Fibroblast of the conjunctiva (primary cell): ENCODE data around the gene HOXC5.
"Not testable (repeated sequence)": the region's sequence is repeated elsewhere in the genome, so short reads cannot be mapped to it uniquely, and the experiment has no call there.

Source experiments
- DNase-seq: peaks from one replicate; pipeline ENCODE4 v3.0.0-alpha.2; 2010; ENCODE audit warnings: low read depth

HOXC5 gene

DNA sequence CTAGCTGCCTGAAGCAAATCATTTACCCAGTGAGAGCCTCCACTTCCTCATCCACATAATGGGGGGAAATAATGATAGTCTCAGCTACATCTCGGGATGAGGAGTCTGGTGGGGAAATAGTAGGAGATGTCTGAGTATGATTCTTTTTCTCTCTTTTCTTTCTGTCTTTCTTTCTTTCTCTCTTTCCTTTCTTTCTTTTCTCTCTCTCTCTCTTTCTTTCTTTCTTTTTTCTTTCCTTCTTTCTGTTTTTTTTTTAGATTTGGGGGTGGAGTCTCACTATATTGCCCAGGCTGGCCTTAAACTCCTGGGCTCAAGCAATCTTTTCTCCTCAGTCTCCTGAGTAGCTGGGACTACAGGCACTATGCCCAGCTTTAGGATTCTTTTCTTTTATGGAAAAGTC lies 33.6 kb downstream of the HOXC5 start:
- no peak for DNase-seq

DNA sequence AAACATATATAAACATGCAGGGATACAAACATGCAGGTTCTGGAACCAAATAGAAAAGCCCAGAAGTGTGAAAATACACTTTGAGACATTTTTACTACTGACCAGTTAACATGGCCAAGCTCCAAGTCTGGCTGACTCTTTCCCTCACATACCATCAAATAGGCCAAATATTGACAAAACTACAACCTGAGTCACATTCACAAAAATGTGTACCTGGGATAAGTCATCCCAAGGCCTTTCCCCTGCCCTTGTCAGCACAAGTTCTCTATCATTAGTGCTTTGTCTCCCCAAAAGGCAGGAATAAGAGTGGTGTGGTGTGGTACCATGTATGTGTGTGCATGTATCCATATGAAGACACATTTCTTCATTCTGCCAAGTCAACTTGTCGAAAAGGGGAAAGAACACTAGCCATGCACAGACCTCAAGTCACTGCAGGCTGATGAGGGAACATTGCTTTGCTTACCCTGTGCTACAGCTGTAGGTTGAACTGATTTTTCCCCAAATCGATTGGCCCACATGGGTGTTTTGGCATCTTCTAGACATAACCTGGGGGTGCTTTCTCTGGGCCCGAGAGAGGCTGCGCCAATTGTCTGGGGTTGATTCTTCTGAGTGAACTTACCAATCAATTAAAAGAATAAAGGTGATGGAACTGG lies 35.7 kb downstream of the HOXC5 start:
- no peak for DNase-seq

DNA sequence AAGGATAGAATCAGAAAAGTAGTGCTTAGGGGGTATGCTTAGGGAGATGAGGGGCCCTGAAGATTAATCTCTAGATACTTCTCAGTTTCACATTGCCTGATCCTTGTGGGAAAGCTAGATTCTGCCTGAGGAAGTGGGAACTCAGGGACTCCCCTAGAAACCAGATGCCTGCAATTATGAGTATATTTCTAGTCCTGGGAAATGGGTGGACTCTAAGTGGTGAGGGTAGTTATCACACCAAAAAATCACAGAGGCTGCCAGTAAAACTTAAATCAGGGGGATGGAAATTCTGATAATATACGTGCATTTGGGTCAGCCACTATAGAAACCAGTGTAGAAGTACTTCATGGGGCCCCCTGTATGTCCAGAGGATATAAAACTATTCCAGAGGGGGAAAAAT lies 39.1 kb downstream of the HOXC5 start:
- no peak for DNase-seq

DNA sequence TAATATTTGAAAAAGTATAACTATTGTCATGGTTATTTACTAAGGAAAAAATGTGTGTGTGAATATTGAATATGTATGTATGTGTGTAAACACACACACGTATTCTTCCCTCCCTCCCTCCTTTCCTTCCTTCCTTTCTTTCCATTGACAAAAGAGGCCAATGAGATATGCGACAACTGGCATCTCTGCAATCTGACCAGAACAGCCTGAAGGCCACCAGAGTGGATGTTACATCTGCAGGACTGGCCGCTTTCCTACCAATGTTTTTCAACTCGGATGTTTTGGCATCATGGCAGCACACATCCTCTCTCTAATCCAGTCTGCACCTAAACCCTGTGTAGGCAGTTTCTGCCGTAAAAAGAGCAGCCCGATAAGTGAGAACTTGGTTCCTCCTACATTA lies 41.5 kb downstream of the HOXC5 start:
- DNase-seq, result no peak

DNA sequence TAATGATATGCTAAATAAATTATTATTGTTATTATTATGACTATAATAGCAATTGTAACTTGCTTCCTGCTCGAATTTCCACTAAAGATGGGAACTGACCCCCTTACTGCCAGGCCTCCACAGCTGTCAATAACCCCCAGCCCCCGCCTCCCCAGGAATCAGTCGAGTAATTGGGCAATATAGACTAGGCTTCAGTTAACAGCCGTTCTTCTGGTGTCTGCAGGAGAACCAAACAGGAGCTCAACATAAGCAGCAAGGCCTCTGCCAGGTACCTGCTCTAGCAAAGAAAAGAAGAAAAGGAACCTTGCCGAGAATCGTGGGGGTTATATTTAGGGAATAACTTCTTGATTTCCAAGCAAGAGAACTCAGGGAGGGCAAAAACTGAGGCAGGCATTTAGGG lies 42.6 kb downstream of the HOXC5 start:
- DNase-seq, result no peak

DNA sequence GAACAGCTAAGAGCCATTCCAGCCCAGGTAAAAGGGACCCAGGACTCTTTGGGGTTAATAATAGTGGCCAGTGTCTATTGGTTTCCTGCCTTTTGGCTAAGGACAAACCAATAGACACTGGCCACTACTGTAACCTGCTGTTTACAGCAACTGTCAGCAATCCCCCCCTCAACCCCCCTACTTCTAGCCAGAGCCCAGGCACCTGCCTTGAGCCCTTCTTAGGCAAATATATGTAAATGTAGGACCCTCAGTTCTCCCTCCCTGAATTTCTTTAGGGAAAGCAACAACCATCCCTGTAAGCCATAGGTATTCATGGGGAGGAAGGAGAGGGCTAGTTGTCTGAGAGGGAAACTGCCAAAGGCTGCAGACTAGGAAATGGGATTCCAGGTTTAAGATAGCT lies 43.1 kb downstream of the HOXC5 start:
- DNase-seq, result no peak

DNA sequence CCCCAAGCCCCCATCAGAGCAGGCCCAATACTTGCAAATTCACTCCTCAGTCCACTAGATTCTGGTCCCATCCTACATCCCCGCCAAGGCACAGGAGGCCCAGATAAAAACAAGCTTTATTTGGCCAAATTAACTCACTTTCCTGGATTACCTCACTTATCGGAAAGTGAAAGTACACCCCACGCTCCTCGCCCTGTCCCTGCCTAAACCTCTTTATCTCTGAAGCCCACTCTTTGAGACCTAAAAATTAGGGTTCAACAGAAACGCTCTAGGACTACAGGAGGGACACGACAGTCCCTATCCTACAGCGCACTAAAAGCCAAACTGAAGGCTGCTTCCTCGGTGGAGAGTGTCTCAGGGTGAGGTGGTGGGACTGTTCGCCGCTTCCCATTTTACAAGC lies 45.0 kb downstream of the HOXC5 start:
- not testable (repeated sequence) for DNase-seq

DNA sequence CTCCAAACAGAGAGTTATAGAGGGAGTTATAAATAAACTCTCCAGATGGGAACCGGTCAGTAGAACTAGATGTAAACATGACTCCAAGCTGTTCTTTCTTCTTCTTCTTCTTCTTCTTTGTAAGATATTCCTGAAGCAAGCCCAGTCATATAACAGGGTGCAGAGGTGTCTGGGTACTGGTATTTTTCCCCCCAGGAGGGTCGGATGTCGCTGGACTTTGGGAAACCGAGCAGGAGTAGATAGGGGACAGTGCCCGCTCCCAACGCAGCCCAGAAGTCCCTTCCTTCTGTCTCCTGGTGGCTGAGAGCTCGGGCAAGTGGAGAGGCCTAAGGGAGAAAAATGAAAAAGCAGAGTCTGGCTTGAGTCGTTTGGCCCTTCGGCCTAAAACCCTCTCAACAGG lies 46.3 kb downstream of the HOXC5 start:
- DNase-seq, result not testable (repeated sequence)

DNA sequence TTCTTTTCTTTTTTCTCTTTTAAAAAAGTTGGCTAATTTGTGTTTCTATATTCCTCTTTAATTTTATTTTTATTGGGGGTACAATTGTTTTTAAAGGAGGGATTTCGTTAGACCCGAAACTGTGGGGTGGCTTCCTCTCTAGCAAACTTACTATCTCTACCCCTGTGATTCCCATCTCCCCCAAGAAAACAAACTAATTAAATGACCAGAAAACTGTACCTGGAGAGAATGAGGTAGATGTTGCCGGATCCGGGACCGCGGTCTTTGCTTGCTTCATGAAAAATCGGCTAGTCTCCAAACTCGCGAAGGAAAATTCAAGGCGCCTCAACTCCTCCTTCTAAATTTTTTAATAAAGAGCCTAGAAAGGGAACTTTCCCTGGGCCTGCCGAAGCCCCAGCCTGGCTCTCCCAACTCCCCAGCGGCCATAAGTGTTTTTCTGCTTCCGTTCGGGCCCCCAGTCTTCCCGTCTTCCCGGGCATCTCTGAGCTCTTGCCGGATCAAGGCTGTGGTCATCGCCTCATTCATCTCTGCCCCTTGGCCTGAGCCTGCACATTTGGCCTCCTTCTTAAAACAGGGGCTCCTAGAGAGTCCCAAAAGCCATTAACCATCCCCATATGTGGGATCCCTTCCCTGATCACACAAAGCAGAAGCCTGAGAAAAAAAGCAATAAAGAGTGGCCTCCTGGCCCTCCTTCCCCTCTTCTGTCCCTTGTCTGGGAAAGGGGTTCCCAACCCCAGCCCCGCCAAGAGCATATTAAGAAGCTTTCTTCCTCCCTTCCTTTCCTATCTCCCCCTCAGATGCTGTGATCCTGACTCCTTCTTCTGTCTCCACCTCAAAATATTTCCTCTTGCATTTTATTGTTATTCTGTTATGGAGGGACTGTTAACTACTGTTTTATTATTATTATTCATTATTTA lies 47.4 kb downstream of the HOXC5 start:
- DNase-seq, result not testable (repeated sequence)

DNA sequence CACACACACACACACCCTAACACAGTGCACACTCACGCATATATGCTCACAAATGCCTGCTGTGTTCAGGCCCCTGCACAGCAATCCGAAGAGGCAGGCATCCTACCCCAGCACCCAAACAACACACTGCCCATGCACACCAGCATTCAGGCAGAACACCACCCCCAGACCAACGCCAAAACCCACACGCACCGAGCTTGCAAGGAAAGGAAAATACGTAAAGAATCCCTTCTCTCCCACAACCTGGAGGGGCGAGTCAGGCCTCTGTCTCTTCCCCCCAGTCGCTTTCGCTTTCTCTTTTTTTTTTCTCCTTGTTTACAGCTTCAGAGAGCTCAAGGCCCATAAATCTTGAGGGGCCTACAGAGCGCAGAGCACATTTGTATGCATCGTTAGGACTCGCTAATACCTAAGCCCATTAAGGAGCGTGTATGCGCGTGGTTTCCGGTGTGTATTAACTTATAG lies 48.2 kb downstream of the HOXC5 start:
- not testable (repeated sequence) for DNase-seq

DNA sequence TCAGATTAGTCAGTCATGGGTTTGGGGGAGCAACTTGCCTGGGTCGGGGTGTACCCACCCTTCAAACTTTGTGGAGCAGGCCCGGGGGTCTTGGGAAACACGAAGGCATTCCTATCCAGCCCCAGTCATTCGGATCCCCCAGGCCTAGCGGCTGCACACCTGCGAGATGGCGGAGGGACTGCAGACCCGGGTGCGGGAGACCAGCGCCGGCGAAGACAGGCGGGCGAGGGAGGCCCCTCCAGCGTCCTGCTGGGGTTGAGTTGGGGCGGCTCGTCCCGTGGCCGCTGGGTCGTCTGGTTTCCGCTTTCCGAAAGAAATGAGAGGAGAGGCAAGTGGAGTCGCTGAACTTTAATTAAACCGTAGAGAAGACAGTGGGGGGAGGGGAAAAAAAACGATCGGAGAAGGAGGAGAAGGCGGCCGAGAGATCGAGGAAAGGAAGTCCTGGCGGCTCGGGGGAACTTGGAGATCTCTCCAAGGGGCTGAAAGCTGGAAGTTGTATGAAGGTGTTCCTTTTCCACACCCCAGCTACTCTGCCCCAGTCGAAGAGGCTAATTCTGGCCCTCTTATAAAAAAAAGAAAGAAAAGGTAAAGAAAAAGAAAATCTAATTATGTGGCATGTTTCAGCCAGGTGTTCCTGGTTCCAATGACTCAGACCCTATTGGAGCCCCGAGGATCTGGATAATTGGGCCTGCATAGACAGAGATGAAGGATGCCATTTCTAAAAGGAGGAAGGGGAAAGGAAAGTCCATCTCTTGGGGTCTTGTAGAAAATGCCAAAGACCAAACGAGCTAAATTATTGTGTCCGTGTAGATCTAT lies 48.9 kb downstream of the HOXC5 start:
- DNase-seq, result not testable (repeated sequence)

DNA sequence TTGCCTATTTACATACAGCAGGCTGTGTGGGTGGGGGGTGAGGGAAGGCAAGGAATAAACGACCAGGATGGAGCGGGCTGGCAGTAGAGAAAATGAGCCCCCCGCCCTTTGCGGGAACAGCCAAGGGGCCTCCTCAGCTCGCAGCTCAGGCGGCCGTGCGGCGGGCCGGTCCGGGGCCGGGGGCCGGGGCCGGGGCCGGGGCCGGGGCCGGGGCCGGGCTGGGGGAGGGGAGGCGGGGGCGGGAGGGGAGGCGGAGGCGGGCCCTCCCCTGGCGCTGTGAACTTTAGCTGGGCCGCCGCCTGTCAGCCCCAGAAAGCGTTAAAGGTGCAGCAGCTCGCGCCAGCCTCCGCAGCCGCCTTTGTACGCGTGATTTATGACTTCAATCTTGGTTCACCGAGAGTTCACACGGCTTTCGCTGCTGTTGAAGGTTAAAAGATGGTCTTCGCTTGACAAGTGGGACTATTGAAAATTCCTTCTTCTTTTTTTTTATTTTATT lies 49.6 kb downstream of the HOXC5 start:
- no peak for DNase-seq
